Hematopoietic multipotent progenitor cell treated with erythropoietin and hydrocortisone succinate and interleukin-3 and kit ligand, for 17 days (in vitro differentiated cells): ENCODE data around the gene TMBIM1.

ENCODE experiments used
- DNase-seq: peaks from one replicate; pipeline ENCODE4 v3.0.0-alpha.2; 2015; ENCODE audit warnings: low spot score

The TMBIM1 gene

GRCh38 chr2:218256612-218257350, 35.5 kb downstream of the TMBIM1 start:
- DNase-seq, result no peak

- no peak for DNase-seq
Measured at GRCh38 chr2:218255446-218255845, 36.9 kb downstream of the TMBIM1 start.

GRCh38 chr2:218253232-218253625, 39.1 kb downstream of the TMBIM1 start:
- DNase-seq, result no peak

GRCh38 chr2:218252509-218253231, 39.6 kb downstream of the TMBIM1 start:
- no peak for DNase-seq

GRCh38 chr2:218249691-218250090, 42.6 kb downstream of the TMBIM1 start:
- no peak for DNase-seq

GRCh38 chr2:218245214-218245613, 47.1 kb downstream of the TMBIM1 start:
- DNase-seq, result no peak

GRCh38 chr2:218244665-218245064, 47.6 kb downstream of the TMBIM1 start:
- no peak for DNase-seq

- no peak for DNase-seq
Measured at GRCh38 chr2:218244204-218244603, 48.1 kb downstream of the TMBIM1 start.

- DNase-seq, result no peak
Measured at GRCh38 chr2:218238887-218239286, 53.4 kb downstream of the TMBIM1 start.

GRCh38 chr2:218236829-218237228, 55.5 kb downstream of the TMBIM1 start:
- DNase-seq, result no peak

GRCh38 chr2:218235017-218235416, 57.3 kb downstream of the TMBIM1 start:
- no peak for DNase-seq

- DNase-seq, result no peak
Measured at GRCh38 chr2:218234521-218234920, 57.8 kb downstream of the TMBIM1 start.

- no peak for DNase-seq
Measured at GRCh38 chr2:218233543-218233942, 58.8 kb downstream of the TMBIM1 start.

GRCh38 chr2:218230882-218231281, 61.4 kb downstream of the TMBIM1 start:
- peak; percentile 25 for DNase-seq

- DNase-seq, result no peak
Measured at GRCh38 chr2:218229851-218230250, 62.5 kb downstream of the TMBIM1 start.

GRCh38 chr2:218229239-218229638, 63.1 kb downstream of the TMBIM1 start:
- no peak for DNase-seq

GRCh38 chr2:218228366-218229090, 63.8 kb downstream of the TMBIM1 start:
- DNase-seq, result no peak

- no peak for DNase-seq
Measured at GRCh38 chr2:218226903-218227302, 65.4 kb downstream of the TMBIM1 start.
